ENCODE data around the gene CCP110.

DNA sequence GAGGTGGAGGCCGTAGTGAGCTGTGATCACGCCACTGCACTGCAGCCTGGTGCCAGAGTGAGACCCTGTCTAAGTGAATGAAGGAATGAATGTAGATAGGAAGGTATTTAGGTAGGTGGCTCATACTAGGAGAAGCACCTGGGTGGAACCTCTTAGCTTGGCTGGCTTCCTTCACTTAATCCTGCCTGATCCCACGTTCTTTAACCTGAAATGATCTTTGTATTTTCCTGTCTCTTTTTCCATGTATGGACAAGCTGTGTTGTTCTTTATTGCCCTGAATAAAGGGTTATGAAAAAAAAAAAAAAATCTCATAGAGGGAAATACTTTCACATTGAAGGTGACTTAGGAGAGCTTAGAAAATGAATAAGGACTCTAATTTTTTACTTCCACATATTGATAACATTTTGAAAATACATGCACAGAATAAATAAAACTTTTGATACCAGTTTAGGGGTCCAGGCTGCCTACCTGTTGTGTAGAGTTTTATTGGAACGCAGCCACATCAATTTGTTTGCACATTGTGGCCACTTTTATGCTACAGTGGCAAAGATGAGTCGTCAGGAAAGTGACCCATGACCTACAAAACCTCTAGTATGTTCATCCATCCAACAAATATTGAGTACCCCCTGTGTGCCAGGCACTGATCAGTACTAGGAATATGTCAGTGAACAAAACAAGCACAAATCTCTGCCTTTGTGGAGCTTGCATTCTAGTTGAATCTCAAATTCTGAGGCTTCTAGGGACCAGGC is 76.4 kb downstream of the CCP110 start:
- TF ChIP-seq ZNF274 (IDR thresholded peaks at IDR 0.05; ENCODE audit: low read depth, low read length): no peak
- TF ChIP-seq YY1 (IDR thresholded peaks at IDR 0.05; ENCODE audit: insufficient read depth, insufficient read length): no peak
- no peak for TF ChIP-seq SUZ12 (IDR thresholded peaks at IDR 0.05; ENCODE audit: extremely low read depth, insufficient read depth, insufficient read length)

All from NT2/D1 (cell line).